ENCODE measurements around the gene SHMT1.

The SHMT1 gene

DNA sequence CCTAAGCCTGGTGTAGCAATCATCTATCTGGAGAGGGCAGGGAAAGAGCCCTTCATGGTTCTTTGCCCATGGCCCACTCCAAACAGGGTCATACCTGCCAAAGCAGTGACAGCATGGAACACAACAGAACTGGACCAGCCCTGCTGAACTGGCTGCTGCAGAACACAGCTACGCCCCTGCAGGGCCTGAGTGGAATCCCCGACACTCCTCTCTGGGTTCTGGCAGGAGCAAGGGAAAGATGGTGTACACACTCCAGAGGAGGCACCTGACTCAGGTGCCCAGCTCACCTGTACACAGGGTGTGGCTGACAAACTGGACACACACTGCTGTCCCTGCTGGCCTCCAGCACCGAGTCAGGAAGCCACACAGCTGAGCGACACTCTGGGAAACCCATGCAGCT, 83.1 kb downstream of the SHMT1 start:
- Histone ChIP-seq H3K4me3 (ENCODE audit: low read length, poor library complexity, severe bottlenecking) (no peak overlapping the region), H3K4me1 (ENCODE audit: insufficient read depth, low read length, poor library complexity, severe bottlenecking) (no peaks in the 10 kb centered on the region), H3K9ac (ENCODE audit: low read depth, low read length, poor library complexity, severe bottlenecking) (no peak overlapping the region), H3K27me3 (ENCODE audit: insufficient read depth, low read length, poor library complexity, severe bottlenecking) (no peaks in the 10 kb centered on the region), H2AFZ (ENCODE audit: low read length) (no peak overlapping the region), H3K9me2 (replicated peaks; ENCODE audit: low read depth, low read length) (no peaks in the 10 kb centered on the region), H3K4me2 (ENCODE audit: low read depth, low read length, poor library complexity, severe bottlenecking) (no peak overlapping the region), H3K36me3 (ENCODE audit: insufficient read depth, low read length) (peaks cover 90% of the 10 kb centered on the region), H4K20me1 (ENCODE audit: insufficient read depth, low read length, poor library complexity, severe bottlenecking) (no peaks in the 10 kb centered on the region), H3K9me3 (ENCODE audit: insufficient read depth, low read depth, low read length) (no peaks in the 10 kb centered on the region), H3F3A (ENCODE audit: low read depth) (no peaks in the 10 kb centered on the region), H3K79me2 (ENCODE audit: insufficient read depth, low read length) (no peaks in the 10 kb centered on the region)
- TF ChIP-seq, protein P1, sequence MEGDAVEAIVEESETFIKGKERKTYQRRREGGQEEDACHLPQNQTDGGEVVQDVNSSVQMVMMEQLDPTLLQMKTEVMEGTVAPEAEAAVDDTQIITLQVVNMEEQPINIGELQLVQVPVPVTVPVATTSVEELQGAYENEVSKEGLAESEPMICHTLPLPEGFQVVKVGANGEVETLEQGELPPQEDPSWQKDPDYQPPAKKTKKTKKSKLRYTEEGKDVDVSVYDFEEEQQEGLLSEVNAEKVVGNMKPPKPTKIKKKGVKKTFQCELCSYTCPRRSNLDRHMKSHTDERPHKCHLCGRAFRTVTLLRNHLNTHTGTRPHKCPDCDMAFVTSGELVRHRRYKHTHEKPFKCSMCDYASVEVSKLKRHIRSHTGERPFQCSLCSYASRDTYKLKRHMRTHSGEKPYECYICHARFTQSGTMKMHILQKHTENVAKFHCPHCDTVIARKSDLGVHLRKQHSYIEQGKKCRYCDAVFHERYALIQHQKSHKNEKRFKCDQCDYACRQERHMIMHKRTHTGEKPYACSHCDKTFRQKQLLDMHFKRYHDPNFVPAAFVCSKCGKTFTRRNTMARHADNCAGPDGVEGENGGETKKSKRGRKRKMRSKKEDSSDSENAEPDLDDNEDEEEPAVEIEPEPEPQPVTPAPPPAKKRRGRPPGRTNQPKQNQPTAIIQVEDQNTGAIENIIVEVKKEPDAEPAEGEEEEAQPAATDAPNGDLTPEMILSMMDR (conservative IDR thresholded peaks at IDR 0.05; ENCODE audit: low read length), result no peak

DNA sequence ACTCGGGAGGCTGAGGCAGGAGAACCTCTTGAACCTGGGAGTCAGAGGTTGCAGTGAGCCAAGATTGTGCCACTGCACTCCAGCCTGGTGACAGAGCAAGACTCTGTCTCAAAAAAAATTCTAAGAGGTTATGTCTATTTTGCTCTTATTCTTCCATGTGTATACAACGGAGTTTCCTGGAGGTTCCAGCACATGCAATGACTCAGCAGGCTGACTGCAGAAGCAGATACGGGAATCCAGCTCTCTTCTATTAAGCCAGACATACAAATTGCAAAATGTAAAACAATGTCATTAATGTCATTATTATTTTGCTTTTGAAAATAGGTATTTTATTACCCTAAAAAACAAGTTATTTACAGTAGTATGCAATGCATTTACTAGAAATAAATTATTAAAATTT, 84.5 kb downstream of the SHMT1 start:
- H3K4me2 ChIP-seq (ENCODE audit: low read depth, low read length, poor library complexity, severe bottlenecking), result no peak overlapping the region
- H3K9ac ChIP-seq (ENCODE audit: low read depth, low read length, poor library complexity, severe bottlenecking), result no peak overlapping the region
- H3K9me2 ChIP-seq (replicated peaks; ENCODE audit: low read depth, low read length), result no peaks in the 10 kb centered on the region
- peaks cover 89% of the 10 kb centered on the region for H3K36me3 ChIP-seq (ENCODE audit: insufficient read depth, low read length)
- no peaks in the 10 kb centered on the region for H3K4me1 ChIP-seq (ENCODE audit: insufficient read depth, low read length, poor library complexity, severe bottlenecking)
- H3K4me3 ChIP-seq (ENCODE audit: low read length, poor library complexity, severe bottlenecking), result no peak overlapping the region
- TF ChIP-seq, protein P1 (conservative IDR thresholded peaks at IDR 0.05; ENCODE audit: low read length), result no peak
- TF ChIP-seq EZH2phosphoT487 (IDR thresholded peaks at IDR 0.05; ENCODE audit: borderline replicate concordance), result no peak
- no peaks in the 10 kb centered on the region for H3F3A ChIP-seq (ENCODE audit: low read depth)
- H3K27me3 ChIP-seq (ENCODE audit: insufficient read depth, low read length, poor library complexity, severe bottlenecking), result no peaks in the 10 kb centered on the region
- H3K9me3 ChIP-seq (ENCODE audit: insufficient read depth, low read depth, low read length), result no peaks in the 10 kb centered on the region
- H3K79me2 ChIP-seq (ENCODE audit: insufficient read depth, low read length), result no peaks in the 10 kb centered on the region
- no peak overlapping the region for H2AFZ ChIP-seq (ENCODE audit: low read length)
- no peaks in the 10 kb centered on the region for H4K20me1 ChIP-seq (ENCODE audit: insufficient read depth, low read length, poor library complexity, severe bottlenecking)
